ENCODE data around the gene MANF.

The MANF gene

GRCh38 chr3:51384726-51385473 is at the start of gene MANF:
Gene MANF, plus strand, starts transcription at chr3:51385291. Its CDS starts 52 bp downstream, at chr3:51385343.
- Mint-ChIP-seq H3K27me3 (no peaks in the 10 kb centered on the region), H3K36me3 (ENCODE audit: low read depth) (peaks cover 37% of the 10 kb centered on the region), H3K27ac (peak within 1 kb of the TSS; percentile 99), H3K9me3 (no peaks in the 10 kb centered on the region), H3K4me1 (peaks cover 54% of the 10 kb centered on the region), H3K4me3 (peak within 1 kb of the TSS; percentile 98)
- DNase-seq (peak; percentile 96), ATAC-seq (peak; percentile 98)

DNA sequence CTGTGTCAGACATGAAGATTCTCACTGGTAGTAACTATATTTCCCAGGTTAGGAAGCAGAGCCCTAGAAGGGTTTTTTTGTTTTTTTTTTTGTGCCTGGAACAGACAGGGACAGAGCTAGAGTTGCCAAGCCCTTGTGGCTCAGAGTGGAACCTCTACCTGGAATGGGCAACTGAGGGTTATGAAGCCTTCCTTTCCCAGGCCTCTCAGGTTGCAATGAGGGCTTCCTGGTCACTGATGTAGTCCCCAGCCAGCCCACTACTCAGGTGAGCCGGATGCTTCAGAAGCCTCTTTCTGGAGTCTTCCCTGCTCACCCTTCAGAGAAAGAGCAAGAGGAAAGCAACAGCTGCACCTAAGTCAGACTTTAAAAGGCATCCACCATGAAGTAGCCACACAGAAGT is 48.8 kb upstream of the MANF start:
- Mint-ChIP-seq H3K27ac (no peak overlapping the region), H3K36me3 (ENCODE audit: low read depth) (no peaks in the 10 kb centered on the region), H3K4me1 (peaks cover 5% of the 10 kb centered on the region), H3K27me3 (no peaks in the 10 kb centered on the region), H3K9me3 (no peaks in the 10 kb centered on the region), H3K4me3 (no peak overlapping the region)
- DNase-seq (no peak), ATAC-seq (no peak)

DNA sequence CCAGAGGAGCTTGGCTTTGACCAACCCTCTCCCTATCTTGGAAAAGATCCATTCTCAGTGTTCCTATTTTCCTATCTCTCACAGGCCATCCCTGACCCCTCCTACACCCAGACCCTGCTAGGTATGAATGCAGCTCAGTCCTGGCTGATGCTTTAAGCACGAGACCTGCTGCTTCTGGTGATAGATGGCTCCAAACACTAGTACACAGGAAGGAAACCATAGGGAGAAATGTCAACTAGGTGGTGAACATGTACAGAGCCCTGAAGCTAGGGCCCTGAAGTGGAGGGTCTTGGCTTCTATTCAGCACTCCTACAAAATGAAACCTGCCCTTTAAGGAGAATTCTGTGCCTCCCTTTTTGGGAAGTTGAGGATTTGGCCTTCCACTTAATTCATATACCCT is 47.4 kb upstream of the MANF start:
- Mint-ChIP-seq H3K4me3 (no peak overlapping the region), H3K4me1 (peaks cover 5% of the 10 kb centered on the region), H3K27ac (no peak overlapping the region), H3K9me3 (no peaks in the 10 kb centered on the region), H3K36me3 (ENCODE audit: low read depth) (no peaks in the 10 kb centered on the region), H3K27me3 (no peaks in the 10 kb centered on the region)
- no peak for DNase-seq
- no peak for ATAC-seq

GRCh38 chr3:51338632-51339031 is 46.5 kb upstream of the MANF start:
- ATAC-seq (no peak), DNase-seq (no peak)
- Mint-ChIP-seq H3K27me3 (no peaks in the 10 kb centered on the region), H3K36me3 (ENCODE audit: low read depth) (no peaks in the 10 kb centered on the region), H3K4me1 (peaks cover 5% of the 10 kb centered on the region), H3K27ac (no peak overlapping the region), H3K9me3 (no peaks in the 10 kb centered on the region), H3K4me3 (no peak overlapping the region)

DNA sequence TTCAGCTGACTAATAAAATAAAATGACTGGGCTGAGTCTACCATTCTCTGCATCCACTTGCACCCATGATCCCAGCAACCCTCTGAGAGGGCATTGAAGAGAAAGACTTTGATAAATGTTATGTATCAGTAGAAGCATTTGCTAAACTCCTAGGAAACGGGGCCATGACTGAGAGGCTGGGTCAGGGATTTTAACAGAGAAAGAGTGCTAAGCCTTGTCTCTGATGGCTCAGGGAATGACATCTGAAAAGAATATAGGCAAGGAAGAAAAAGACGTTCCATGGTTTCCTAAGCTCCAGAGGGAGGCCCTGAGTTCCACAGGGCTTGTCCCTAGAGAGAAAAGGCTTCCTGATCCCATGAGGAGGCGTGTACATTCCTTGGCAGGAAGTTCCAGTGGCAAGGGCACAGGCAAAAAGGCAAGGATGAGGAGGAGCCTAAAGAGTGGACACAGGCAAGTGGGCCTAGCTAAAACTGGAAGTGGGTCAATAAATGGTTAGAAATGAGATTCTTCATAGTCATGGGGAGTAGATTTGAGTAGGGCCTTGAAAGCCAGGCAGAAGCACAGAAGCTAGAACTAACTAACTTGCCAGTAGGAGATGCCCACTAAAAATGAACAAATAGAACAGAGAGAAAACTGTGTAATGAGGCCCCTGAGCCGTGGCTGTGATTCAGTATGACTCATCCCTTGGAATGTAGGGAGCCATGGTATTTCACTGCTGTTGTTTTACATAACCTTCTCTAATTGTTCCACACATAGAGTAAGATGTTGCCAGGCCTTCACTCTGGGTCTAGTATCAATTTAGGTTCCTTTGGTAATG is 44.9 kb upstream of the MANF start:
- no peak for DNase-seq
- ATAC-seq, result peak; percentile 60

GRCh38 chr3:51340989-51341636 is 44.0 kb upstream of the MANF start:
- Mint-ChIP-seq H3K27me3 (no peaks in the 10 kb centered on the region), H3K27ac (no peak overlapping the region), H3K36me3 (ENCODE audit: low read depth) (no peaks in the 10 kb centered on the region), H3K4me3 (no peak overlapping the region), H3K9me3 (no peaks in the 10 kb centered on the region), H3K4me1 (peaks cover 5% of the 10 kb centered on the region)
- DNase-seq, result no peak
- ATAC-seq, result no peak

More for the DNA sequence above, 44.9 kb upstream of the MANF start:
- Mint-ChIP-seq H3K4me3 (no peak overlapping the region), H3K27ac (no peak overlapping the region), H3K4me1 (peaks cover 5% of the 10 kb centered on the region), H3K9me3 (no peaks in the 10 kb centered on the region), H3K27me3 (no peaks in the 10 kb centered on the region), H3K36me3 (ENCODE audit: low read depth) (no peaks in the 10 kb centered on the region)

- H3K36me3 Mint-ChIP-seq (ENCODE audit: low read depth), result no peaks in the 10 kb centered on the region
- no peak for ATAC-seq
Observed at GRCh38 chr3:51343918-51344687, 41.0 kb upstream of the MANF start.

GRCh38 chr3:51350751-51351150 is 34.3 kb upstream of the MANF start:
- Mint-ChIP-seq H3K27me3 (no peaks in the 10 kb centered on the region), H3K4me1 (peaks cover 4% of the 10 kb centered on the region), H3K4me3 (no peak overlapping the region), H3K9me3 (no peaks in the 10 kb centered on the region), H3K27ac (no peak overlapping the region), H3K36me3 (ENCODE audit: low read depth) (no peaks in the 10 kb centered on the region)
- ATAC-seq (no peak), DNase-seq (no peak)

More at GRCh38 chr3:51343918-51344687, 41.0 kb upstream of the MANF start:
- H3K9me3 Mint-ChIP-seq, result no peaks in the 10 kb centered on the region
- no peak for DNase-seq
- H3K27me3 Mint-ChIP-seq, result no peaks in the 10 kb centered on the region
- H3K27ac Mint-ChIP-seq, result no peak overlapping the region
- peaks cover 5% of the 10 kb centered on the region for H3K4me1 Mint-ChIP-seq
- H3K4me3 Mint-ChIP-seq, result no peak overlapping the region

GRCh38 chr3:51353131-51353530 is 32.0 kb upstream of the MANF start:
- Mint-ChIP-seq H3K27me3 (no peaks in the 10 kb centered on the region), H3K4me3 (no peak overlapping the region)
- ATAC-seq, result no peak

GRCh38 chr3:51353691-51354090 is 31.4 kb upstream of the MANF start:
- ATAC-seq, result no peak
- no peaks in the 10 kb centered on the region for H3K36me3 Mint-ChIP-seq (ENCODE audit: low read depth)
- no peaks in the 10 kb centered on the region for H3K9me3 Mint-ChIP-seq

More at GRCh38 chr3:51353131-51353530, 32.0 kb upstream of the MANF start:
- Mint-ChIP-seq H3K9me3 (no peaks in the 10 kb centered on the region), H3K36me3 (ENCODE audit: low read depth) (no peaks in the 10 kb centered on the region), H3K27ac (peak overlapping the region; percentile 13), H3K4me1 (peaks cover 4% of the 10 kb centered on the region)
- DNase-seq, result no peak

DNA sequence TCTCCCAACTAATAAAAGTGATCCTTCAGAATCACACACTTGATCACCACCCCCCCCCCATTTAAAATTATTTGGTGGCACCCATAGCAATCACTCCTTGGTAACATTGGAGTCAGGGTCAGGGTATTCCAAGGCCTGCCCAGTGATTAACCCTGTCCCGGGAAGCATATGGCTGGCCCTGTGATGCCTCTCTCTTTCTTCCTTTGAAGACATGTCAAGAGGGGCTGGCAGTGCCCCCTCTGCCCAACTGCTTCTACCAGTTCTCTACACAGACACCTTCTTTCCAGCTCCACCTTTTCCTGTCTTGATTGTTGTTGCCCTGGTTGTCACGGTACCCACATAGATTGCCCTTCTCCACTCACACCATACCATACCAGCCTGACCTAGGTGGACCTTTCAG is 30.9 kb upstream of the MANF start:
- peaks cover 4% of the 10 kb centered on the region for H3K4me1 Mint-ChIP-seq
- H3K27me3 Mint-ChIP-seq, result no peaks in the 10 kb centered on the region
- H3K27ac Mint-ChIP-seq, result no peak overlapping the region
- DNase-seq (no peak), ATAC-seq (no peak)
- no peaks in the 10 kb centered on the region for H3K36me3 Mint-ChIP-seq (ENCODE audit: low read depth)
- no peaks in the 10 kb centered on the region for H3K9me3 Mint-ChIP-seq
- H3K4me3 Mint-ChIP-seq, result no peak overlapping the region

More at GRCh38 chr3:51353691-51354090, 31.4 kb upstream of the MANF start:
- Mint-ChIP-seq H3K4me1 (peaks cover 4% of the 10 kb centered on the region), H3K4me3 (no peak overlapping the region), H3K27ac (peak overlapping the region; percentile 13), H3K27me3 (no peaks in the 10 kb centered on the region)
- DNase-seq, result no peak

GRCh38 chr3:51354731-51355615 is 30.1 kb upstream of the MANF start:
- ATAC-seq, result no peak
- Mint-ChIP-seq H3K4me1 (peaks cover 4% of the 10 kb centered on the region), H3K9me3 (no peaks in the 10 kb centered on the region), H3K27me3 (no peaks in the 10 kb centered on the region), H3K27ac (no peak overlapping the region), H3K36me3 (ENCODE audit: low read depth) (no peaks in the 10 kb centered on the region), H3K4me3 (no peak overlapping the region)
- DNase-seq, result no peak

DNA sequence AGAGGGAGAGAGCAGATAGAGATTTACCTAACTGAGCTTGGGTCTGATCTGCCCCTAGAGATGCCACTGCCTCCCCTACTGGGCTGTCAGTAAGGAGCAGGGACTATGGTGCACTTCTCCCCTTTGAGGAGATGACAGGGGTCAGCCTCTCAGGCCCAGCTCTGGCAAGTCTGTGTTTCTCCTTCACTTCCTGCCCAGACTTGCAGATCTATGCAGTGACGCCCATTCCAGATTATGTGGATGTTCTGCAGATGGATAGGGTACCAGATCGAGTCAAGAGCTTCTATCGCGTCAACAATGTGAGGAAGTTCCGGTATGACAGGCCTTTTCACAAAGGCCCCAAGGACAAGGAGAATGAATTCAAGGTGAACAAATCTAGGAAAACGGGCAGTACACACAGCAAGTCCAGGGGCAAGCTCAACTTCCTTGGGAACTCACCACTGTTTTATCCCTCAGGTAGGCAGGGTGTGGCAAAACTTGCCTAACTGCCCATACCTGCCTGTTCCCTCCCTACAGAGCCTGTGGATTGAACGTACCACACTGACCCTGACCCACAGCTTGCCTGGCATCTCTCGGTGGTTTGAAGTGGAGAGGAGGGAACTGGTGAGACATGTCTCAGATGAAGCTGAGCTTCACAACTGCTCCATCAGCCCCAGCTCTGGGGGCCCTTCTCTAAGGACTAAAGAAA is 29.1 kb upstream of the MANF start:
- Mint-ChIP-seq H3K27ac (no peak overlapping the region), H3K4me3 (no peak overlapping the region), H3K27me3 (no peaks in the 10 kb centered on the region), H3K9me3 (no peaks in the 10 kb centered on the region), H3K36me3 (ENCODE audit: low read depth) (no peaks in the 10 kb centered on the region), H3K4me1 (peaks cover 4% of the 10 kb centered on the region)
- ATAC-seq, result no peak
- DNase-seq, result no peak

All from activated naive CD8-positive, alpha-beta T cell treated with anti-CD3 and anti-CD28 coated beads, Interleukin-2, amount 50 U/mL, for 24 hours (primary cell).